ENCODE results near the gene CERKL.

The CERKL gene

DNA sequence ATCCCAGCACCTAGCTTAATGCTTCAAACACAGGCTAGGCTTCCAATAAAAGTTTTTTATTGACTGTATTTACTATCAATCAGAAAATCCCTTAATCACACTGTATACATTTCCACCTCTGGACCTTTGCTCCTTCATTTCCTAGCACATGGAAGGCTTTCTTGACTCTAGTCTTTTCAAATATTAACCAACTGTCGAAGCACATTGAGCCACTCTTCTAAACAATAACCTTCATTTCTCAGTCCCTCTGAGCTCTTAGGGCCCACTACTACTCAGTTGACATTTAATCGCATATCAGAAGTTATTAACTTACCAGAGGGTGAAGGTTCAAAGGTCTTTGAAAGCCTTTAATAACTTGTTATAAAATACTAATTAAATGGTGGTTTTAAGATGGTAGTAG, 37.4 kb downstream of the CERKL start:
- H3K27ac Mint-ChIP-seq, result no peak overlapping the region
- H3K27me3 Mint-ChIP-seq, result peaks cover 2% of the 10 kb centered on the region
- no peaks in the 10 kb centered on the region for H3K9me3 Mint-ChIP-seq

DNA sequence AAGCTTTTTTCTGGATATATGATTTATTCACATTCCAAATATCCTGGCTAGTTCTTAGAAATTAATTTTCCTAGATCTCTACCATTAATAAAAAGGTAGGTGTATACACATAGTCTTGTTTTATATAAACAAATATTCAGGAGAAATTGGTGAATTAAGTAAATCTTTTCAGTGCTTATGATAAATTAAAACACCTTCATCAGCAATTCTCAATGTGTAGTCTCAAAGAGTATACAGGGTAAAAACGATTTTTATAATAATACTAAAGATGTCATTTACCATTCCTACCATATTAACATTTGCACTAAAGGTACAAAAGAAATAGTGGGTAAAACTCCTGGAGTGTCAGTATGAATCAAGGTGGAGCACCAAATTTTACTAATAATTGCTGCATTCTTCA, 40.2 kb downstream of the CERKL start:
- no peak overlapping the region for H3K27ac Mint-ChIP-seq
- H3K9me3 Mint-ChIP-seq, result no peaks in the 10 kb centered on the region
- no peaks in the 10 kb centered on the region for H3K4me1 Mint-ChIP-seq
- H3K27me3 Mint-ChIP-seq, result no peaks in the 10 kb centered on the region
- H3K4me3 Mint-ChIP-seq, result no peak overlapping the region
- no peaks in the 10 kb centered on the region for H3K36me3 Mint-ChIP-seq

More for the DNA sequence above, 37.4 kb downstream of the CERKL start:
- Mint-ChIP-seq H3K4me1 (no peaks in the 10 kb centered on the region), H3K36me3 (no peaks in the 10 kb centered on the region), H3K4me3 (no peak overlapping the region)

DNA sequence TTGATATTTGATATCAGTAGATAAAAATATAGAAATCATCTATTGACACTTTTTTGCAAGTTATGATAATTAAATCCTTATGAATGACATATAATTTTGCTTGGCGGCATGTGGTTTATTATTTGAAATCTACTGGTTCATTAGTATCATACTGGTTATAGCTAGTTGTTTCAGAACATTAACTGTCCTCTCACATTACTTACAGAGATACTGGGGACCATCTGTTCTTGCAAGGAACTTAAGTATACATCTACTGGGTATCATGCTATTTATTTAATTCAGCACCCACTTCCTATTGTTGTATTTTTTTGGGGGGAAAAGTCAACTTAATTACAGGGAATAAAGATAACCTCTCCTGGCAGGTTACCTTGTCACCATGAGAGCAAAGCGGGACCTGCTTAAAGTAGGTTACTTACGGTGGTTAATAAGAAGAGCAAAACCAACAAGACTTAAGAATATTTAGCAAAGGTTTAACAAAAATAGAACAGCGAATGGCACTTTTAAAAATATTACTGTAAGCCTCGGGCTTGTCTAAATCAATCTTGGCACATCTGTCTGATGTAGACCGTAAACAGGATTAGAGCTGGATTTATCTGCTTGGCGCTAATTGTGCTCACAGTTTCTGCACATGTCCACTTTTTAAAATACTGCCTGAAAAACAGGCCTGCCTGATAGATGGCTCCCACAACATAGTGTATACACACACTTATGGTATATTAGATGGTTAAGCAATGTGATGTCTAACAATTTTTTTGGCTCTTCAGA, 41.8 kb downstream of the CERKL start:
- Mint-ChIP-seq H3K36me3 (no peaks in the 10 kb centered on the region), H3K4me3 (no peak overlapping the region), H3K9me3 (no peaks in the 10 kb centered on the region), H3K4me1 (no peaks in the 10 kb centered on the region), H3K27me3 (no peaks in the 10 kb centered on the region), H3K27ac (no peak overlapping the region)

DNA sequence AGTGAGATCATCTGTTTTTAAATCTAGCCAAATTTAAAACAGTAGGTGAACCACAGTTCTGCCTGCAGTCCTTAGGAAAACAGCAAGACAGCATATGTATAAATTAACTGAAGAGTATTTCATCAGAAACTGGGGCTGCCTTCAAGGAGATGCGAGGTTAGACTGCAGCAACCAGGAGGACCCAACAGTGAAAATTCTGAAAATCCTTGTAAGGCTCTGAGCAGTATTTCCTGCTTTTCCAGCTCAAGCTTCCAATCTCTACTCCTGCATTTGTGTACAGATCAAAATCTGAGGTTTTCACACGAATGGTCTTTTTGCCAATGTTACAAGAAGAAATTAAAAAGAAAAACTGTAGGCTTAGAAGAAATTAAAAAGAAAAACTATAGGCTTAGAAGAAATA, 43.7 kb downstream of the CERKL start:
- H3K36me3 Mint-ChIP-seq, result no peaks in the 10 kb centered on the region
- H3K27me3 Mint-ChIP-seq, result no peaks in the 10 kb centered on the region
- H3K27ac Mint-ChIP-seq, result no peak overlapping the region
- no peaks in the 10 kb centered on the region for H3K9me3 Mint-ChIP-seq
- H3K4me1 Mint-ChIP-seq, result peaks cover 7% of the 10 kb centered on the region
- H3K4me3 Mint-ChIP-seq, result no peak overlapping the region

DNA sequence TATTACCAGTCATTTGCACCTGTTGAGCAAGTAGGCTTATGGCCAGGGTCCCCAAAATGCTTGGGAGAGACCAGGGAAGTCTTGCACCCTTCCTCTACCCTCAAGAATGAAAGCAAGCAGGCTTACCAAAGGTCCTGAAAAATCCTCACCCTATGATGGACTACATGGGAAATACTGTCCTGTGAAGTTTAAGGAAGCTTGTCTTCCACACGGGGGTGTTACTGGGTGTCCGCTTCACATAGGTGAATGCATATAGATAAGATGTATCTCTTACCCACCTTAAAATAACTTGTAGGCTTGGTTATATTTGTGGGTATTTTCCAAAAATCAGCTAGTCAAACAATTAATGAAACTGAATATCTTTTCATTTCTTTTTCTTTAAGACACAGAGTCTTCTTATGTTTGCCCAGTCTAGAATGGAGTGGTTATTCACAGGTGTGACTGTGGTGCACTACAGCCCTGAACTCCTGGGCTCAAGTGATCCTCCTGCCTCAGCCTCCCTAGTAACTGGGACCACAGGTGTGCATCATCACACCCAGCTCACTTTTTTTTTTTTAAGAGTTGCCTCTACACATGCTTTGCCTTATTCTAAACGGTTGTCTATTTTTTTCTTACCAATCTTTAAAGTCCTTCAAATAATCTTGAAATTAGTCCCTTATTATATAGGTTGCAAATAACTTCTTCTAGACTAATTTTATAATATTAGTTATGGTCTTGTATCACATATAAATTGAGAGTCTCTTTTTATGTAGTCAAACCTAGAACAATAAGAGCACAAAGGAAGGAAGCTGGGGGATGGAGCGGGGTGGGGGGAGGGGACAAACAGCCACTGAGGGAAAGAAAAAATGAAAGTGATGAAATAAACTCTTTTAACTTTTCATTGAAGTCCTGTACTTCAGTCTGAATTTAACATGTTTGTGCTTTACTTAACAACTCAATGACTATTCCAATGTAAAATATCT, 49.0 kb downstream of the CERKL start:
- peaks cover 25% of the 10 kb centered on the region for H3K9me3 Mint-ChIP-seq
- peaks cover 31% of the 10 kb centered on the region for H3K4me1 Mint-ChIP-seq
- no peaks in the 10 kb centered on the region for H3K27me3 Mint-ChIP-seq
- H3K27ac Mint-ChIP-seq, result peak overlapping the region; percentile 56
- H3K4me3 Mint-ChIP-seq, result peak overlapping the region; percentile 15
- peaks cover 7% of the 10 kb centered on the region for H3K36me3 Mint-ChIP-seq

- H3K9me3 Mint-ChIP-seq, result peaks cover 25% of the 10 kb centered on the region
Observed at GRCh38 chr2:181605889-181606837, 50.7 kb downstream of the CERKL start.

DNA sequence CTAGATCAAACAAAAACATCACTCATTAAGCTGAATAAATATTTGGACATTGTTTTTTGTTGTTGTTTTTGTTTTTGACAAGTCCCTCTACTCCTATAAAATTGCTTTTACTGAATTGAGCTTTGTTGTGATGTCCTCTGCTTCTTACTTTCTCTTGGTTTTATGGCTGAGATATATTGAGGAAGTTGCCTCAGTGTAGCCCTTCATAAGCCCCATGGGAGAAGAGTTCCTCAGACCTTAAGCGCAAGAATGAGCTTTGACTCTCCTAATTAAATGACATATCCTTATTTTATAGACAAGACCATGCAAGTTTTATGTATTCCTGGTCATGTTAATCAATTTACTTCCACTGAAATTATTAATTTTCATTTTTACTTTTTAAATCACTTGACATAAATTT, 54.9 kb downstream of the CERKL start:
- Mint-ChIP-seq H3K36me3 (peaks cover 13% of the 10 kb centered on the region), H3K4me3 (no peak overlapping the region), H3K9me3 (peaks cover 32% of the 10 kb centered on the region), H3K27ac (no peak overlapping the region), H3K27me3 (no peaks in the 10 kb centered on the region), H3K4me1 (peaks cover 13% of the 10 kb centered on the region)

More at GRCh38 chr2:181605889-181606837, 50.7 kb downstream of the CERKL start:
- Mint-ChIP-seq H3K27me3 (no peaks in the 10 kb centered on the region), H3K36me3 (peaks cover 7% of the 10 kb centered on the region), H3K4me3 (no peak overlapping the region), H3K4me1 (peaks cover 31% of the 10 kb centered on the region), H3K27ac (peak overlapping the region; percentile 38)

- Mint-ChIP-seq H3K27me3 (peaks cover 3% of the 10 kb centered on the region), H3K4me3 (no peak overlapping the region), H3K27ac (no peak overlapping the region), H3K36me3 (peaks cover 6% of the 10 kb centered on the region), H3K4me1 (no peaks in the 10 kb centered on the region), H3K9me3 (peaks cover 7% of the 10 kb centered on the region)
Observed at GRCh38 chr2:181596556-181596955, 60.3 kb downstream of the CERKL start.

GRCh38 chr2:181594322-181594721, 62.6 kb downstream of the CERKL start:
- Mint-ChIP-seq H3K9me3 (no peaks in the 10 kb centered on the region), H3K4me3 (no peak overlapping the region), H3K27ac (no peak overlapping the region), H3K36me3 (peaks cover 2% of the 10 kb centered on the region), H3K4me1 (no peaks in the 10 kb centered on the region), H3K27me3 (peaks cover 3% of the 10 kb centered on the region)

- Mint-ChIP-seq H3K27me3 (peaks cover 9% of the 10 kb centered on the region), H3K27ac (no peak overlapping the region), H3K4me3 (no peak overlapping the region), H3K9me3 (no peaks in the 10 kb centered on the region), H3K4me1 (peaks cover 15% of the 10 kb centered on the region), H3K36me3 (no peaks in the 10 kb centered on the region)
Observed at GRCh38 chr2:181589779-181590178, 67.1 kb downstream of the CERKL start.

GRCh38 chr2:181588546-181588945, 68.4 kb downstream of the CERKL start:
- Mint-ChIP-seq H3K27me3 (peaks cover 11% of the 10 kb centered on the region), H3K4me3 (no peak overlapping the region)

DNA sequence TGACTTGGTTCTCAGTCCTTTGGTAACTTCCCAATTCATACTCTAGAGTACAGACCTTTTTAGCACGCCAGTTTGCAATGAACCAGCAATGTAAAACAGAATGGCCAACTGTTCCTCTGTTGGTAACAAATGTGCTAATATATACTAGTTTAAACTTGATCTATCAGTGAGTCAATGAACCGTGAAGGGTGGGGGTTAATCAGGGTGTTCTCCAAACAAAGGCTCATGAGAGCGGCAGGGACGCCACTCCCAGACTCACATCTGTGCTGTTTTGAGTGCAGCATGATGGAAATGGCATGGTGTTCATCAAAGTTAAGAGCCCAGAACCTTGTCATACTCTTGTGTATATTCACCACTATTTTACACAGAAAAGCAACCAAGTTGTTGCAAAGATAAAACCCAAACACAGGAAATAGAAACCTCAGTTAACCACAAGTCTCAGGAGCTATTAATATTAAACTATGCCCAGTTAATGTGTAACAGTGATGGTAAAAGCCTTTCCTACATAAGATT, 70.3 kb downstream of the CERKL start:
- peaks cover 15% of the 10 kb centered on the region for H3K4me1 Mint-ChIP-seq
- no peaks in the 10 kb centered on the region for H3K9me3 Mint-ChIP-seq

More at GRCh38 chr2:181588546-181588945, 68.4 kb downstream of the CERKL start:
- no peak overlapping the region for H3K27ac Mint-ChIP-seq
- no peaks in the 10 kb centered on the region for H3K36me3 Mint-ChIP-seq
- H3K4me1 Mint-ChIP-seq, result peaks cover 15% of the 10 kb centered on the region
- H3K9me3 Mint-ChIP-seq, result no peaks in the 10 kb centered on the region

GRCh38 chr2:181585732-181586131, 71.2 kb downstream of the CERKL start:
- H3K4me1 Mint-ChIP-seq, result peaks cover 15% of the 10 kb centered on the region

More for the DNA sequence above, 70.3 kb downstream of the CERKL start:
- Mint-ChIP-seq H3K27me3 (peaks cover 11% of the 10 kb centered on the region), H3K4me3 (no peak overlapping the region), H3K36me3 (no peaks in the 10 kb centered on the region), H3K27ac (no peak overlapping the region)

DNA sequence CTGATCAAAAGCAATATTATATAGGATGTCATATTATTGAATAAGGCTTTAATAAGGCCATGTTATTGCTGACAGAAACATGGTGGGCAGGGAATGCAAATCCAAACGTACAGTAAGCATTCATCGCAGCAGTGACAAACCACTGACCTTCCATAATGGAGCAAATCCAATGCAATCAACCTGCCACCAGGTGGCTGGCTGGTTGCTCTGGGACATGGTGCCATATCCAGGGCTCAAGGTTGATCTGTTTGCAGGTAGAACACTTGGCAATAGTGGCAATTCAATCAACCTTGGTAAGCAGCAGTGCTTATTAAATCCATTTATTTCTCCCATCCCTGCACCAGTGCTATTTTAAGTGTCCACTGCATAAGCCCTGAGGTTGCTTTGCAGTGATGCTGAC, 75.4 kb downstream of the CERKL start:
- peaks cover 9% of the 10 kb centered on the region for H3K27me3 Mint-ChIP-seq
- no peaks in the 10 kb centered on the region for H3K36me3 Mint-ChIP-seq
- no peak overlapping the region for H3K4me3 Mint-ChIP-seq
- H3K4me1 Mint-ChIP-seq, result peaks cover 10% of the 10 kb centered on the region
- no peaks in the 10 kb centered on the region for H3K9me3 Mint-ChIP-seq
- H3K27ac Mint-ChIP-seq, result no peak overlapping the region

More at GRCh38 chr2:181585732-181586131, 71.2 kb downstream of the CERKL start:
- peaks cover 11% of the 10 kb centered on the region for H3K27me3 Mint-ChIP-seq
- no peak overlapping the region for H3K4me3 Mint-ChIP-seq
- H3K27ac Mint-ChIP-seq, result no peak overlapping the region
- no peaks in the 10 kb centered on the region for H3K9me3 Mint-ChIP-seq
- no peaks in the 10 kb centered on the region for H3K36me3 Mint-ChIP-seq

DNA sequence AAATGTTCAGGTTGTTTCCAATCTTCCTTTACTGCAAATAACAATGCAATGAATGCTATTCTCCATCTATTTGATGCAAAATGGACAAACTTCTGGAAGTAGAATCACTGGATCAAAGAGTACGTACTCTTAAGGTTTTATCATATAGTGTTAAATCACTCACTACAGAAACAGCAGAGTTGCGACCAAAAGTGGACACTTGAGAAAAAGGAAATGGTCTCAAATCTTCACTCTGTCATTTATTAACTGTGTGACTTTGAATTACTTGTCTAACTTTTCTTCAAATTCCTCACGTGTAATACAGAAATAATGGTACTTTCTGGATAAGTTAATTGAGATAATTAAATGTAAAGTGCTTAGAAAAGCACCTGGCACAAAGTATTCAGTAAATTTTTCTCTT, 78.1 kb downstream of the CERKL start:
- Mint-ChIP-seq H3K9me3 (no peaks in the 10 kb centered on the region), H3K4me1 (no peaks in the 10 kb centered on the region), H3K4me3 (no peak overlapping the region), H3K36me3 (no peaks in the 10 kb centered on the region), H3K27ac (no peak overlapping the region), H3K27me3 (peaks cover 3% of the 10 kb centered on the region)
